ENCODE data around the gene KCND2.

- TF ChIP-seq, protein P1, sequence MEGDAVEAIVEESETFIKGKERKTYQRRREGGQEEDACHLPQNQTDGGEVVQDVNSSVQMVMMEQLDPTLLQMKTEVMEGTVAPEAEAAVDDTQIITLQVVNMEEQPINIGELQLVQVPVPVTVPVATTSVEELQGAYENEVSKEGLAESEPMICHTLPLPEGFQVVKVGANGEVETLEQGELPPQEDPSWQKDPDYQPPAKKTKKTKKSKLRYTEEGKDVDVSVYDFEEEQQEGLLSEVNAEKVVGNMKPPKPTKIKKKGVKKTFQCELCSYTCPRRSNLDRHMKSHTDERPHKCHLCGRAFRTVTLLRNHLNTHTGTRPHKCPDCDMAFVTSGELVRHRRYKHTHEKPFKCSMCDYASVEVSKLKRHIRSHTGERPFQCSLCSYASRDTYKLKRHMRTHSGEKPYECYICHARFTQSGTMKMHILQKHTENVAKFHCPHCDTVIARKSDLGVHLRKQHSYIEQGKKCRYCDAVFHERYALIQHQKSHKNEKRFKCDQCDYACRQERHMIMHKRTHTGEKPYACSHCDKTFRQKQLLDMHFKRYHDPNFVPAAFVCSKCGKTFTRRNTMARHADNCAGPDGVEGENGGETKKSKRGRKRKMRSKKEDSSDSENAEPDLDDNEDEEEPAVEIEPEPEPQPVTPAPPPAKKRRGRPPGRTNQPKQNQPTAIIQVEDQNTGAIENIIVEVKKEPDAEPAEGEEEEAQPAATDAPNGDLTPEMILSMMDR (IDR thresholded peaks at IDR 0.05) = no peak
- no peak for TF ChIP-seq POLR2A (IDR thresholded peaks at IDR 0.05)
Observed at GRCh38 chr7:120320218-120320961, 47.4 kb downstream of the KCND2 start.
